Measurements from ENCODE around the gene PALLD.

DNA sequence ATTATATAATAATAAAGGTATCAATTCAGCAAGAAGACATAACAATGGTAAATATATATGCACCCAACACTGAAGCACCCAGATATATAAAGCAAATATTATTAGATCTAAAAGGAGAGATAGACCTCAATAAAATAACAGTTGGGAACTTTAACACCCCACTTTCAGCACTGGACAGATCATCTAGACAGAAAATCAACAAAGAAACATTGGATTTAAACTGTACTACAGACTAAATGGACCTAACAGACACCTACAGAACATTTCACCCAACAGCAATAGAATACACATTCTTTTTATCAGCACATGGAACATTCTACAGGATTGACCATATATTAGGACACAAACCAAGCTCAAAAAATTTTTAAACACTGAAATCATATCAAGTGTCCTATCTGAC, 436.6 kb downstream of the PALLD start:
- TF ChIP-seq, protein P1, sequence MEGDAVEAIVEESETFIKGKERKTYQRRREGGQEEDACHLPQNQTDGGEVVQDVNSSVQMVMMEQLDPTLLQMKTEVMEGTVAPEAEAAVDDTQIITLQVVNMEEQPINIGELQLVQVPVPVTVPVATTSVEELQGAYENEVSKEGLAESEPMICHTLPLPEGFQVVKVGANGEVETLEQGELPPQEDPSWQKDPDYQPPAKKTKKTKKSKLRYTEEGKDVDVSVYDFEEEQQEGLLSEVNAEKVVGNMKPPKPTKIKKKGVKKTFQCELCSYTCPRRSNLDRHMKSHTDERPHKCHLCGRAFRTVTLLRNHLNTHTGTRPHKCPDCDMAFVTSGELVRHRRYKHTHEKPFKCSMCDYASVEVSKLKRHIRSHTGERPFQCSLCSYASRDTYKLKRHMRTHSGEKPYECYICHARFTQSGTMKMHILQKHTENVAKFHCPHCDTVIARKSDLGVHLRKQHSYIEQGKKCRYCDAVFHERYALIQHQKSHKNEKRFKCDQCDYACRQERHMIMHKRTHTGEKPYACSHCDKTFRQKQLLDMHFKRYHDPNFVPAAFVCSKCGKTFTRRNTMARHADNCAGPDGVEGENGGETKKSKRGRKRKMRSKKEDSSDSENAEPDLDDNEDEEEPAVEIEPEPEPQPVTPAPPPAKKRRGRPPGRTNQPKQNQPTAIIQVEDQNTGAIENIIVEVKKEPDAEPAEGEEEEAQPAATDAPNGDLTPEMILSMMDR (IDR thresholded peaks at IDR 0.05) = no peak
- TF ChIP-seq POLR2AphosphoS5 (IDR thresholded peaks at IDR 0.05; ENCODE audit: low read depth, low read length) (no peak), SIN3A (IDR thresholded peaks at IDR 0.05; ENCODE audit: borderline replicate concordance, insufficient read depth, low read depth, low read length) (no peak)
- TF ChIP-seq, protein P2, sequence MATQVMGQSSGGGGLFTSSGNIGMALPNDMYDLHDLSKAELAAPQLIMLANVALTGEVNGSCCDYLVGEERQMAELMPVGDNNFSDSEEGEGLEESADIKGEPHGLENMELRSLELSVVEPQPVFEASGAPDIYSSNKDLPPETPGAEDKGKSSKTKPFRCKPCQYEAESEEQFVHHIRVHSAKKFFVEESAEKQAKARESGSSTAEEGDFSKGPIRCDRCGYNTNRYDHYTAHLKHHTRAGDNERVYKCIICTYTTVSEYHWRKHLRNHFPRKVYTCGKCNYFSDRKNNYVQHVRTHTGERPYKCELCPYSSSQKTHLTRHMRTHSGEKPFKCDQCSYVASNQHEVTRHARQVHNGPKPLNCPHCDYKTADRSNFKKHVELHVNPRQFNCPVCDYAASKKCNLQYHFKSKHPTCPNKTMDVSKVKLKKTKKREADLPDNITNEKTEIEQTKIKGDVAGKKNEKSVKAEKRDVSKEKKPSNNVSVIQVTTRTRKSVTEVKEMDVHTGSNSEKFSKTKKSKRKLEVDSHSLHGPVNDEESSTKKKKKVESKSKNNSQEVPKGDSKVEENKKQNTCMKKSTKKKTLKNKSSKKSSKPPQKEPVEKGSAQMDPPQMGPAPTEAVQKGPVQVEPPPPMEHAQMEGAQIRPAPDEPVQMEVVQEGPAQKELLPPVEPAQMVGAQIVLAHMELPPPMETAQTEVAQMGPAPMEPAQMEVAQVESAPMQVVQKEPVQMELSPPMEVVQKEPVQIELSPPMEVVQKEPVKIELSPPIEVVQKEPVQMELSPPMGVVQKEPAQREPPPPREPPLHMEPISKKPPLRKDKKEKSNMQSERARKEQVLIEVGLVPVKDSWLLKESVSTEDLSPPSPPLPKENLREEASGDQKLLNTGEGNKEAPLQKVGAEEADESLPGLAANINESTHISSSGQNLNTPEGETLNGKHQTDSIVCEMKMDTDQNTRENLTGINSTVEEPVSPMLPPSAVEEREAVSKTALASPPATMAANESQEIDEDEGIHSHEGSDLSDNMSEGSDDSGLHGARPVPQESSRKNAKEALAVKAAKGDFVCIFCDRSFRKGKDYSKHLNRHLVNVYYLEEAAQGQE (IDR thresholded peaks at IDR 0.05; ENCODE audit: insufficient read depth in 1 of 2, low read depth in 2 of 2, low read length in 1 of 2) = 0 out of 4 replicates have a peak, but pooled peaks of 1 of the 2 experiments have one; percentile 40

Data from Panc1 (cell line).